GM19099 (cell line): Measurements from ENCODE around the gene XYLT1.

Experiments
- POLR2A ChIP-seq: IDR thresholded peaks from 3 replicates; pipeline ENCODE4 v1.6.1; 2011; ENCODE audit warnings: low read depth; ENCODE audit not compliant: insufficient read length; ENCODE audit errors: extremely low read depth

The XYLT1 gene

DNA sequence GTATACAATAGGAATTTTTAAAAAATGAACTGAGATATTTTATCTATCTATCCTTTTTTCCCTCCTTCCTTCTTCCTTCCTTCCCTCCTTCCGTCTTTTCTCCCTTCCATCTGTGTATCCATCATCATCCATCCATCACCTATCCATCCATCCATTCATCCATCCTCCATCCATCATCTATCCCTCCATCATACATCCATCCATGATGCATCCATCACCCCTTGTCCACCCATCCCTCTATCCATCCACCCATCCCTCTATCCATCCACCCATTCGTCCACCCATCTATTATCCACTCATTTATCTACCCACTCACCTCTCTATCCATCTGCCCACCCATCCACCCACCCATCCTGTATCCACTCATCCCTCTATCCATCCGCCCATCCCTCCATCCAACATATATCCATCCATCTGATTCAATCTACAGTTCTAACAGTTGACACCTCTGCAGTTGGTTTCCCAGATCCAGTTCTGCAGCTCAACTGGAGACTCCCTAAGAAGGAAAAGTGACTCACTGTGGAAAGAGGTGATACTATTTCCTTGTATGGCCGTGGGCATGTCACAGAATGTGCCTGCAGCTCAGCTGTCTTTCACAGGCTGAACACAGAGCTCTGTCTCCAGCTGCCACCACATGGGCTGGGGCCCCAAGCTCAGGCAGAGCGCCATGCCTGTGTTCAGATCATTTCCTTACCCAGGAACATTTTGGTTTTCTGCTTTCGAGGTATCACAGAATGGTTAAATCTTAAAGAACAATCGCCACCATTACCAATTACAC is 130.8 kb downstream of the XYLT1 start:
- TF ChIP-seq POLR2A, result no peak

DNA sequence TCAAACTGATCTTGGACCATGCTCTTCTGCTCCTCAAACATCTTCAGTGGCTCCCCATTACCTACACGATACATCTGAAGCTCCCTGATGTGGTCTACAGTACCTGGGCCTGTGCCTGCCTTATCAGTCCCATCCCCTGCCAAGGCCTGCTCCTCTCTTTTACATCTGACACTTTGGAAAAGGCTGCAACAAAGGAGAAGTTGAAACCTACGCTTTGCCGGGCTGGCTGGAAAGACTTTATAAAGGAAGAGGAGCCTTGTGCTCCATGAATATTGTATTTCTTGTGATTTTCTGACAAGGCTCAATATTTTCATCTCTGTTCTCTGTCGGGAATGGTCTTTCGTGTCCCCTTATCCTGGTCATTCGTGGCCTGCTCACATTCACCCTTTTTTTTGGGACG is 132.5 kb downstream of the XYLT1 start:
- no peak for TF ChIP-seq POLR2A

DNA sequence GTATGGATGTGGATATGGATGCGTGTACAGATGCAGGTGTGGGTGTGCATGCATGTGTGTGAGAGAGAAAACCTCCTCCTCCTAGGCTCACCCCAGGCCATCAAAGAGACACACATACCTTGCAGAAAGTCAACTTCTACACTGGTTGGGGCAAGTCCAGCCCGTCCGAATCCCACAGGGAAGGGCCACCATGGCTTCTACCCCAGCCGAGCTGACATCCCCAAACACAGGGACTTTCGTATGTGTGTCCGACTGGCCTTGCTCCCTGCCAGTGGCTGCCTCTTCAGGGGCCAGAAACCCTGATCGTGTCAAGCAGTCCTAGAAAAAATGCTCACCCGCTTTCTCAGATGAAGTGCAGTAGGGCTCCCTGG is 134.2 kb downstream of the XYLT1 start:
- no peak for TF ChIP-seq POLR2A

DNA sequence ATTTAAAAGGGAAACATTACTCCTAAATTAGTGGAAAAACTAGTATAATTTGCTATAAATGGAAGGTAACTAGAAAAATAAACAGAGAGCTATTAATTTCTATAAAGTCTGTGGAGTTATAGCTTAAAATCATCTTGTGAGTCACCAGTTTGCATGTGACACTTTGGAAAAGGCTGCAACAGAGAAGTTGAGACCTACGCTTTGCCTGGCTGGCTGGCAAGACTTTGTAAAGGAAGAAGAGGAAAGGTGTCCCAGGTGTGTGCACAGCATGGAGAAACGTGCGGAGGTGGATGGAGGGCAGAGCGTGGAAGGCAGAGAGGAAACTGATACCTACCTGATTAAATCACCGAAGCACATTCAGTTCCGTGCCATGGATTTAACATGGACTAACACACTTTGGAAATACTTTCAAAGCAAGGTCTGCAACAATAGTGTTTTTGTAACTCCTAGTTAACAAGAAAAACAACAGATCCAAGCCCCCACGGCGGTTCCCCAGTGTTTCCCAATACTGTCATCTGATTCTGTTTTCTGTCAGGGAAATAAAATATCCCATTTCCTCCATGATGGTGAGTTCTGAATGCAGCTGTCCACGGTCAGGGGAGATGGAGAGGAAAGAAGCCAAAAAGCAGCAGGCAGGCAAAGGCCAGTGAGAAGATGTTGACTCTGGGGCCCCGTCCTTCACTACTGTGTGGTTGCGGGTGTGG is 134.8 kb downstream of the XYLT1 start:
- no peak for TF ChIP-seq POLR2A

DNA sequence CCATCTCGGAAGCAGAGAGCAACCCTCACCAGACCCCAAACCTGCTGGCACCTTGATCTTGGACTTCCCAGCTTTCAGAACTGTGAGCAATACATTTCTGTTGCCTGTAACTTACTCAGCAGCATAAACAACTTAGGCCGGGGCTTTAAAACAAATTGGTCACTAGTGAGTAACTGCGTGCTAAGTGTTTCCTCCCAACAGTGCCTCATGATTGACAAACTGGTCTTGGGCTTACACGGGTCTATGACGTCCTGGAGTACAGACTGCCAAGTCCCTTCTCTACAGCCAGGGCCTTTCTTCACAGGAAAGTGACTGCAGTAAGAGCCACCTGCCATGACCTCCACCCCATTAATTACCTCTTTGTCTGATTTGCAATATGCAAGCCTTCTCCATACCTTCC is 136.7 kb downstream of the XYLT1 start:
- no peak for TF ChIP-seq POLR2A

DNA sequence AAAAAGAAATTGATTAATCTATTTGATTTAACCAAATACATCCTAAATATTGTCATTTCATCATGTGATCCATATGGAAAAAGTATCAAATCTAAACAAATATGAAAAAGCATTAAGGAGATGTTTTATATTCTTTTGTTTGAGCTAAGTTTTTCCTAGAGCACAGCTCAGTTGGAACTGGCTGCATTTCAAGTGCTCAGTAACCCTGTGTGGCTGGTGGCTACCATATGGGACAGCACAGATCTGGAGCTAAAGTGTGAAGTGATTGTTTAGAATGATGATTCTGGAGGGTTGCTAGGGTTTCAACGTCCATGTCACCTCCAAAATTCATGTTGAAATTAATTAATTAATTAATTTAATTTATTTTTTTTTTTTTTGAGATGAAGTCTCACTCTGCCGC is 137.5 kb downstream of the XYLT1 start:
- no peak for TF ChIP-seq POLR2A

DNA sequence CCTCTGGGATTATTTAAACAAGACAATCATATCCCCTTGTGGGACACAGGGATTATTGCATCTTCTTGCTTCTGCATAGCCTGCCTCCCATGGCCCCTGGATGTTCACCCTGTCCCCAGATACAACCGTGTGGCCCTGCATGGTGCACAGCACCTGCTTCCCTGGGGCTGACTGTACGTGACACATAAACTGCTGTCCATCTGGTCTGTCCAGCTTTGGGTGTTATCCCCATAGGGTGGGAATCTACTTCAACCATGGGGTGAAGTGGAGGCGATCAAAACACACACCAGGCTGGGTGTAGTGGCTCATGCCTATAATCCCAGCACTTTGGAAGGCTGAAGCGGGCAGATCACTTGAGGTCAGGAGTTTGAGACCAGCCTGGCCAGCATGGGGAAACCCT is 138.8 kb downstream of the XYLT1 start:
- no peak for TF ChIP-seq POLR2A

DNA sequence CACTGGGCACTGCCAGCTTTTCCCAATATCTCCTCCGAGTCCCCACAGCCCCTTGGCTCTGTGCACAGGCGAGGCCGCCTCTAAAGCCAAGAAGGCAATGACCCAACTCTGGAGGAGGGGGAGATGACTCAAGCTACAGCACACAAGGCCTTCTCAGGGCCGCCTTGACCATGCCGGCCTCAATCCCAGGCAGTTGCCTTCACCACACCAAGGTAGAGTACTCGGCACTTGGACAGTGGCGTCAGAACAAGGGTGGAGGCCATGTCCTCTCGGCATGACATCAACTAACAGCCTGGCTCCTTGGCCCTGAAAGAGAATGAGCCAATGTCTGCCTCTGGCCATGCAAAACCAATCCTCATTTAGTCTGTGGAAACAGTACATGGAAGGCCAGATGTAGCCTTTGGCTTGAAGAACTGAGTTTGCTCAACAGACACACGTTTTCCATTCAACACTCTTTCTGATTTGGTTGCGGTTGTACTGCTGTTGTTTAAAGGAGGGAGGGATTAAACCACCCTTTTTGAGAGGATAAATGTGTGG is 139.6 kb downstream of the XYLT1 start:
- TF ChIP-seq POLR2A, result no peak

DNA sequence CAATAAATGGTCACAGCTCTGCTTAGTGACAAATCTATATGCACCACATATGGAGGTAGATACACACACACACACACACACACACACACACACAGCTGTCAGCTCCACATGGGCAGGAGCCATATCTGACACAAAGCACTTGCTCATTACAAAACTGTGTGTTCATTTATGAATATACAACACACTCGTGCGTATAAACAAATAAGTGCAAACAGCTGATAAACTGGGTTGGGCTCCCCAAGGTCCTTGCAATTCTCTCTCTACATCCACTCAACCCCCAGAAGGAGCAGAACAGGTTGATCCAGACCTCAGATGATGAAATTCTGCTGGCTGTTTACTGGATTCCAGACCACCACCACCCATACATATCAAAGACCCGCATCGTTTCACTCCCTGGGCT is 140.7 kb downstream of the XYLT1 start:
- TF ChIP-seq POLR2A, result no peak

DNA sequence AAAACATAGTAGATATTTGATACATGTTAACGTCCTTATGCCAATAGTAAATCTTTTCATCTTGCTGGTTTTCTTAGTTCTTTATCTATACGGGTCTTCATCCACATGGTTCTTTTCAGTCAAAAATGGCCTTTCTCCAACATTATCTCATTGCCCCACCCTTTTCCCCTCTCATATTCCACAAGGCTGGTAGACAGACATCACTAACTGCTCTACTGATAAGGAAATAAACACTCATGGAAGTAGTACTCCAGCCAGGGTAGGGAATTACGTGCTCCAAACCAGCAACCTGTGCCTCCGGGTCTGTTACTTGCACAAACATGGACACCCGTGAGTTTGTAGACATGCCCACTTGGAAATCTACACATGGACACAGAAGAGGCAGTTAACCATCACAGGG is 141.4 kb downstream of the XYLT1 start:
- no peak for TF ChIP-seq POLR2A

DNA sequence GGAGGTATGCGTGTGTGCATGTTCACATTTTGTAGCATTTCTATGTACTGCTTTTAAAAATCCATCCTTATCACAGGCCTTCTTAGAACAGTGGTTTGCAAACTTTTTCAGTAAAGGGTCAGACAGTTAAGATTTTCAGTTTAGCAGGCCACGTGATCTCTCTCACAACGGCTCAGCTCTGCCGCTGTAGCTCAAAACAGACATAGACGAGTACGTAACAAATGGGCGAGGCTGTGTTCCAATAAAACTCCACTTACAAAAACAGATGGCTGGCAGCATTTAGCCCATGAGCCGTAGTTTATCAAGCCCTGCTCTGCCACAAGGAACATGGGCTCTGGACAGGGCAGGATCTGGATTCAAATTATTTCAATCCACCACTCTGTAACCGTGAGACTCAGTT is 141.8 kb downstream of the XYLT1 start:
- TF ChIP-seq POLR2A, result no peak

DNA sequence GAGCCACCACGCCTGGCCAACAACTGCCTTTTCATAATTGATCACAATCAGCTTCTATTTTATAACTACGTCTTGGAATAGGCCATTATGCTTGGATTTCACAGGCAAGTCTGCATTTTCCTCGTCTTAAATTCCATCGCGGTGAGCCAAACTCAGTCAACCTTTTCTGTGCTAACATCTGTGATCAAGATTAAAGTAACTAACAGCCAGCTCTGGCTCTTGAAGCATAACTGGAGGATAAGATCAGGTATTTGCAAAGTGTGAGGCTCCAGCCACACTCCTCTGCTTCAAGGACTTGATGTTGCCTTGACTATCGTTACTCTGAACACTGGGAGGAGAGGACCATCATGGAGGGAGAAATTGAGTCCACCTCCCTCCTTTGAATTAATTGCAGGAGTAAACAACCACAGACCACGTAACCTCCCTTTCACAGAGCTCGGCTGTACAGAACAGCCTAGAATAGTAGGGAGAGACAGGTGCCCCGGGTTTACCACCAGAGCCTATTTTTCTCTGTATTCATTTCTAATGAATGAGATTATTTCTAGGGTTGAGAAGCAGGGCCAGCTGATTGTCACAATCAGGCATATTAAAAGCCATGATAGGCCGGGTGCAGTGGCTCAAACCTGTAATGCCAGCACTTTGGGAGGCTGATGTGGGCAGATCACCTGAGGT is 143.0 kb downstream of the XYLT1 start:
- no peak for TF ChIP-seq POLR2A

DNA sequence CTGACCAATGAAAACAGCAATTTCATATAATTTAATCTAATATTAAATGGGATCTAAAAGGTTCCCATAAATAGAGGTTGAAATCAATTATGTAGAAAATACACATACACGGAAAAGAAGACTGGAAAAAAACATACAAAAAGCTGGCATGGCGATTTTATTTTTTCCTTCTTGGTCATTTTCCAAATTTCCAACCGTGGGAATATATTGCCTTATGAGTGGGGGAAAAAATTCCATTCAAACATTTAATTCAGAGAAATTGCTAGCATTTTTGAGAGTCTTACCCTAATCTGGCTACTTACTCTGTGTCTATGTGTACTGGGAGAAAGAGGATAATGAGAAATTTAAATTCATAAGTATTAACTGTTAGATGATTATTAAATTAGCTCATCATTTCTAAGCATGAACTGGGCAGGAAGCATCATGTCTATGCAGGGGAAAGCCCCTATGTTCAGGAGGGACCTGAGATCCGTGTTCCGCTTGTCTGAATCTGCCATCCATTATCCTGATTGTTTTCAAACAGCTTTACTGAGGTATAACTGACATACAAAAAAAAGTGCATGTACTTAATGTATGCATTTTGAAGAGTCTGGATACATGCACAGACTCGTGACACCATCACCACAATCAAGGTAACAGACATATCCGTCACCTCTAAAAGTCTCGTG is 145.2 kb downstream of the XYLT1 start:
- TF ChIP-seq POLR2A, result no peak

DNA sequence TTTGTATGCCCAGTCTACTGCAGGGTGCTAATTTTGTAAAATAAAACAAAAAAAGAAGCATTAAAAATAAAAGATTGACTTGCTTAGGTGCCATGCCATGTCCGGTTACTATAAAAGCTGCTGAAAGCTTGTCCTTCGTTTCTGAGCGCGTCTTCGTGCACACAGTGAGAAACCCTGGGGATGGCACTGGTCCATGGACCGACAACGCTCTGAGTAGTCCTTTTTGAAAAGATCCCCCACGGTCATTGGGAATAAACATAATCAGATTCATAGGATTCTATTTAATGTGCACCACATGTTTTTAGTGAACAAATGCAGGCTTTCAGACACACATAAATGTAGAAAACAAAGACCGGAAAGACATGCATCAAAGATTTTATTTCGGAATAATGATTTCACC is 146.3 kb downstream of the XYLT1 start:
- no peak for TF ChIP-seq POLR2A

DNA sequence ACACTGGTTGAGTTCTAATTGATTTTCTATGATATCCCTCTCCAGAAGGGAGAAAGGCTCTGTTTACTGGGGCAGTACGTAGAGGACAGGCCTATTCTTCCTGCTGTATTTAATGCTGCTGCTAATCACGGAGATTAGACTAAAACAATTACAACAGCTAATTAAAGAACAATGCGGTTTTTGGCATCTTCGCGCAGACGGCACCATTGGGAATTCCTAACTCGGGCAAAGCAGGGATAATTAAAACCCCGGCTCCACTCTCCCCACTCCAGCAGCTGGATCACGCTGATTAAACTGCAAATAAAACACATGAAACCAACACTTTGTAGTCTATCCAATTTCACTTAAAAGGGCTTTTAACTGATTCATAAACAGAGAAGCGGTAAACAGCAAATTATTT is 147.6 kb downstream of the XYLT1 start:
- no peak for TF ChIP-seq POLR2A
